ENCODE measurements around the gene PRR20A.

- TF ChIP-seq CTCF (conservative IDR thresholded peaks at IDR 0.05) (no peak), ZFX (IDR thresholded peaks at IDR 0.05) (no peak)
Observed at GRCh38 chr13:57136093-57136492, 4.6 kb upstream of the PRR20A start.
